Pancreas (tissue), 10 donors: ENCODE data around the gene PLEKHG2. TPM values are rescaled to one million over a fixed set of nuclear protein-coding genes. Genes with fewer than 3 reads are reported as not detected.

Source experiments
- ATAC-seq, 4 donors: fragments of 200-7000 bp; cut with Tn5 transposase; one replicate each; pipeline versions ENCODE4 v1.8.0 to v1.9.1; 2020; ENCODE audit warnings: mild to moderate bottlenecking in 4 of 4, moderate library complexity in 4 of 4
- DNase-seq, 6 donors: peaks; one replicate each; pipeline ENCODE4 v3.0.0-alpha.2; 2020
- FAIRE-seq: peaks from 2 replicates; lab custom pipeline; 2012; peaks lifted over from hg19 to GRCh38; lab: Jason Lieb, UNC
- H3K27ac ChIP-seq, 4 donors: fragments of 200-600 bp; sonication (generic); 1 replicate in 3 of 4; 2 replicates in 1 of 4; pipeline versions ENCODE4 v1.5.0 to v1.8.0; 2020
- H3K27me3 ChIP-seq, 4 donors: fragments of 200-600 bp; one replicate each; pipeline ENCODE4 v1.8.0; 2021
- H3K36me3 ChIP-seq, 3 donors: fragments of 200-600 bp; sonication (generic) in 1 of 3; one replicate each; pipeline versions ENCODE4 v1.5.0 to v1.8.0; 2020 to 2021
- H3K4me1 ChIP-seq, 3 donors: fragments of 200-600 bp; one replicate each; pipeline ENCODE4 v1.8.0; 2021
- H3K4me3 ChIP-seq, 4 donors: fragments of 200-600 bp; sonication (generic) in 2 of 4; one replicate each; pipeline versions ENCODE4 v1.5.0 to v1.8.0; 2020 to 2021
- H3K9me3 ChIP-seq, 4 donors: fragments of 200-600 bp; one replicate each; pipeline ENCODE4 v1.8.0; 2021
- CTCF ChIP-seq, 4 donors: fragments of 200-600 bp; sonication (generic) in 3 of 4; IDR thresholded peaks; one replicate each; pipeline versions ENCODE4 v1.5.0 to v1.8.0; 2021; ENCODE audit warnings: antibody characterized with exemption in 4 of 4
- WGBS, 2 donors: extraction: QIAGEN DNeasy Blood & Tissue Kit; methylation state at CpG; one replicate each; pipeline ENCODE4 v1.1.7; 2013; 5-methylcytosine and 5-hydroxymethylcytosine counted together
- intact Hi-C, 3 donors: fragments of 100-400 bp; cut with DNase I; formaldehyde crosslinking; loops; one replicate each; pipeline versions ENCODE4 v1.11.1 to v1.14.2; 2022
- polyA plus RNA-seq, 2 donors: library from polyadenylated mRNA; stranded (reverse); fragments of 200-250 nt; gene quantifications; one replicate each; pipeline ENCODE4 v1.2.3, GENCODE V29; 2013
- total RNA-seq, 6 donors: library from RNA; stranded (reverse); fragmentation: NEBNext Ultra II Directional in 4 of 6; extraction: Animal tissue kit (Norgen Biotek cat#: 25700) in 4 of 6; gene quantifications; one replicate each; pipeline versions ENCODE4 v1.2.1 to v1.2.4, GENCODE V29; 2021 to 2023
- donor health status: healthy with polysubstance abuse.
- donor health status: DM: no; HTN: no; CAD: no; lungs with moderate emphysema.
- donor health status: DM: no; HTN: no; CAD: no.
- donor health status: control.
- donor health status: control.
- donor health status: Bipolar disorder and iron deficiency.
- donor health status: DM: yes; HTN: yes; CAD: no.
- donor health status: DM: no; HTN: no; CAD: no.
- donor health status: DM: no; HTN: no; CAD: no.
- donor health status: DM: yes; HTN: yes; CAD: no.

PLEKHG2 gene
- total and polyA plus RNA-seq, 8 donors, result 3.1 to 15.0 (median 7.8) TPM

- no peak for TF ChIP-seq CTCF (IDR thresholded peaks at IDR 0.05)
- H3K4me3 ChIP-seq, result no peak overlapping the region
- no peaks in the 10 kb centered on the region for H3K36me3 ChIP-seq
- no peak for DNase-seq
- no peak for FAIRE-seq
- no peaks in the 10 kb centered on the region for H3K4me1 ChIP-seq
- H3K9me3 ChIP-seq, result no peaks in the 10 kb centered on the region
- H3K27me3 ChIP-seq, result no peaks in the 10 kb centered on the region
- no peak overlapping the region for H3K27ac ChIP-seq
- intact Hi-C loops, result no loop called here
- no peak for ATAC-seq
- WGBS, 2 donors, result 85 to 93% methylated on average over 5 of the region's 5 CpGs
Measured at GRCh38 chr19:39422020-39422419, 9.6 kb downstream of the PLEKHG2 start.

- no peak overlapping the region for H3K27ac ChIP-seq
- no peaks in the 10 kb centered on the region for H3K27me3 ChIP-seq
- 76 to 86% methylated on average over 32 to 35 of the region's 35 CpGs for WGBS, 2 donors
- H3K9me3 ChIP-seq, result no peaks in the 10 kb centered on the region
- H3K36me3 ChIP-seq, result no peaks in the 10 kb centered on the region
- no peak overlapping the region for H3K4me3 ChIP-seq
- H3K4me1 ChIP-seq, result no peaks in the 10 kb centered on the region
- DNase-seq (no peak), FAIRE-seq (no peak), ATAC-seq (no peak)
- TF ChIP-seq CTCF (IDR thresholded peaks at IDR 0.05), result no peak
- intact Hi-C loops, result no loop called here
Measured at GRCh38 chr19:39423258-39424086, 11.0 kb downstream of the PLEKHG2 start.

- Histone ChIP-seq H3K4me1 (peaks cover 0 to 4% (median 0%) of the 10 kb centered on the region in 3 donors), H3K27me3 (no peaks in the 10 kb centered on the region), H3K9me3 (no peaks in the 10 kb centered on the region), H3K36me3 (no peaks in the 10 kb centered on the region), H3K4me3 (no peak overlapping the region), H3K27ac (no peak overlapping the region)
- no peak for FAIRE-seq
- WGBS, 2 donors, result 67 to 81% methylated on average over 13 to 16 of the region's 16 CpGs
- DNase-seq, result no peak
- no peak for ATAC-seq
- intact Hi-C loops, result no loop called here
- TF ChIP-seq CTCF (IDR thresholded peaks at IDR 0.05), result no peak
Measured at GRCh38 chr19:39424934-39425333, 12.5 kb downstream of the PLEKHG2 start.

GRCh38 chr19:39425744-39426143 lies 13.3 kb downstream of the PLEKHG2 start:
- ATAC-seq, result no peak

More at GRCh38 chr19:39425744-39426143, 13.3 kb downstream of the PLEKHG2 start:
- no peak for DNase-seq
- Histone ChIP-seq H3K4me3 (no peak overlapping the region), H3K4me1 (peaks cover 0 to 4% (median 0%) of the 10 kb centered on the region in 3 donors), H3K9me3 (no peaks in the 10 kb centered on the region), H3K36me3 (no peaks in the 10 kb centered on the region), H3K27ac (no peak overlapping the region), H3K27me3 (no peaks in the 10 kb centered on the region)
- TF ChIP-seq CTCF (IDR thresholded peaks at IDR 0.05), result no peak
- intact Hi-C loops, result no loop called here
- FAIRE-seq, result no peak
- WGBS, 2 donors, result 74 to 81% methylated on average over 7 of the region's 7 CpGs
